ENCODE measurements around the gene ITPR2. TPM values are rescaled to one million over a fixed set of nuclear protein-coding genes. Genes with fewer than 3 reads are reported as not detected.

The ITPR2 gene
- total RNA-seq, 2 donors from 2014 or later: 52.9 to 54.5 TPM

- Mint-ChIP-seq H3K27me3 (peaks cover 9% of the 10 kb centered on the region), H3K27ac (no peak overlapping the region), H3K4me3 (no peak overlapping the region), H3K4me1 (peaks cover 5% of the 10 kb centered on the region), H3K36me3 (ENCODE audit: low read depth) (no peaks in the 10 kb centered on the region)
- ATAC-seq (no peak), DNase-seq (no peak)
- no peaks in the 10 kb centered on the region for H3K9me3 ChIP-seq (ENCODE audit: control insufficient read depth, low read length, poor library complexity, severe bottlenecking)
Observed at GRCh38 chr12:26293612-26294011, 539.4 kb downstream of the ITPR2 start.

GRCh38 chr12:26292596-26292995 lies 540.4 kb downstream of the ITPR2 start:
- no peak for ATAC-seq
- Mint-ChIP-seq H3K27ac (no peak overlapping the region), H3K36me3 (ENCODE audit: low read depth) (no peaks in the 10 kb centered on the region), H3K27me3 (peaks cover 9% of the 10 kb centered on the region), H3K4me3 (no peak overlapping the region), H3K4me1 (no peaks in the 10 kb centered on the region)
- no peaks in the 10 kb centered on the region for H3K9me3 ChIP-seq (ENCODE audit: control insufficient read depth, low read length, poor library complexity, severe bottlenecking)
- DNase-seq: no peak

GRCh38 chr12:26290565-26290964 lies 542.4 kb downstream of the ITPR2 start:
- H3K27ac Mint-ChIP-seq: no peak overlapping the region
- no peaks in the 10 kb centered on the region for H3K4me1 Mint-ChIP-seq
- ATAC-seq (no peak), DNase-seq (no peak)
- no peaks in the 10 kb centered on the region for H3K36me3 Mint-ChIP-seq (ENCODE audit: low read depth)
- H3K27me3 Mint-ChIP-seq: peaks cover 9% of the 10 kb centered on the region
- no peak overlapping the region for H3K4me3 Mint-ChIP-seq
- H3K9me3 ChIP-seq (ENCODE audit: control insufficient read depth, low read length, poor library complexity, severe bottlenecking): no peaks in the 10 kb centered on the region

GRCh38 chr12:26287671-26288381 lies 545.2 kb downstream of the ITPR2 start:
- DNase-seq: no peak
- H3K9me3 ChIP-seq (ENCODE audit: control insufficient read depth, low read length, poor library complexity, severe bottlenecking): no peaks in the 10 kb centered on the region
- ATAC-seq: no peak
- Mint-ChIP-seq H3K27me3 (peaks cover 9% of the 10 kb centered on the region), H3K4me3 (no peak overlapping the region), H3K4me1 (peaks cover 3% of the 10 kb centered on the region), H3K36me3 (ENCODE audit: low read depth) (no peaks in the 10 kb centered on the region), H3K27ac (no peak overlapping the region)

Other genes with a start within 250 kb of the ITPR2 start
- 10 to 100 TPM; 21.2 to 24.7 TPM for gene INTS13, start 104.8 kb upstream of the ITPR2 start, total RNA-seq
- 10 to 100 TPM; 50.8 to 56.1 TPM for gene FGFR1OP2, start 105.3 kb upstream of the ITPR2 start, total RNA-seq
- 10 to 100 TPM; 22.5 to 24.3 TPM for gene TM7SF3, start 181.2 kb upstream of the ITPR2 start, total RNA-seq
- gene MED21, start 189.4 kb upstream of the ITPR2 start, total RNA-seq: 10 to 100 TPM; 75.8 to 79.7 TPM
- not detected for gene C12orf71, start 249.4 kb upstream of the ITPR2 start, total RNA-seq

All from T-helper 17 cell (primary cell).